MV-4-11 (cell line): ENCODE results near the gene DHCR24.
"Not testable (repeated sequence)": the region's sequence is repeated elsewhere in the genome, so short reads cannot be mapped to it uniquely, and the experiment has no call there.

Experiments
- DNase-seq: peaks from one replicate; lab custom pipeline; 2025; lab: John Stamatoyannopoulos, UW

Gene DHCR24, protein sequence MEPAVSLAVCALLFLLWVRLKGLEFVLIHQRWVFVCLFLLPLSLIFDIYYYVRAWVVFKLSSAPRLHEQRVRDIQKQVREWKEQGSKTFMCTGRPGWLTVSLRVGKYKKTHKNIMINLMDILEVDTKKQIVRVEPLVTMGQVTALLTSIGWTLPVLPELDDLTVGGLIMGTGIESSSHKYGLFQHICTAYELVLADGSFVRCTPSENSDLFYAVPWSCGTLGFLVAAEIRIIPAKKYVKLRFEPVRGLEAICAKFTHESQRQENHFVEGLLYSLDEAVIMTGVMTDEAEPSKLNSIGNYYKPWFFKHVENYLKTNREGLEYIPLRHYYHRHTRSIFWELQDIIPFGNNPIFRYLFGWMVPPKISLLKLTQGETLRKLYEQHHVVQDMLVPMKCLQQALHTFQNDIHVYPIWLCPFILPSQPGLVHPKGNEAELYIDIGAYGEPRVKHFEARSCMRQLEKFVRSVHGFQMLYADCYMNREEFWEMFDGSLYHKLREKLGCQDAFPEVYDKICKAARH

DNA sequence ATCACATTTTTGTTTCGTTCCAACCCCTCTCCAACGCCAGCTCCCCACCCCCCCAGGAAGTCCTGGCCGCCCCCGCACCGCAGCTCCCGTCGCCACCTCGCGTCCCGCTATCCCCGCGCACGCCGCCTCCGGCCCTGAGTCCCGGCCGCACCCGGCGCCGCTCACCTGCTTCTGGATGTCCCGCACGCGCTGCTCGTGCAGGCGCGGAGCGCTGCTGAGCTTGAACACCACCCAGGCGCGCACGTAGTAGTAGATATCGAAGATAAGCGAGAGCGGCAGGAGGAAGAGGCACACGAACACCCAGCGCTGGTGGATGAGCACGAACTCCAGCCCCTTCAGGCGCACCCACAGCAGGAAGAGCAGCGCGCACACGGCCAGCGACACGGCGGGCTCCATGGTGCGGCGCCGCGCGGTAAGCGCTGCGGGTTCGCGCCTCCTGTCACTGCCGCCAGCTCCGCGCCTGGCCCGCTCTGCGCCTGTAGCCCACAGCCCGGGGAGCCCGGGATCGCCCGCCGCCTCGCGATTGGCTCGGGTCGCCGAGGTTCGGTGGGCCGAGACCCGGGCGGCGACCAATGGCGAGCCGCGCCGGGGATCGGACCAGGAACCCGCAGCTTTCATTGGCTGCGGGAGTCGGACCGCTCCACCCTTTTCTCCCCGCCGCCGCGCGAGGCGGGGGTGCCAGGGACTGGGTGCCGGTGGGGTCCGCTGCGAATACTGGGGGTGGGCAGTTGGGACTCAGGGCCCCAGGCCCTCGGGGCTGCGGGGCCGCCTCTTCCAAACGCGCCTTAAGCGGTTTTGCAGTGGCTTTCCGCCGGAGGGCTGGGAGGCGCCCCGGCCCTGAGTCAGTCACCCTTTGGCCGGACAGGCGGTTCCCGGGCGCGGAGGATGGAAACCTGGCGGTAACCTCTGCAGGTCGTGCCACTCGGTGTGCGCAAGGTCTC is at the start of gene DHCR24:
DHCR24 (minus strand) TSS at position 472 of the 941 bp plus-strand sequence; CDS start at position 396, 76 bp downstream.
- DNase-seq = peak; percentile 81

GRCh38 chr1:54936791-54937190 is 49.8 kb upstream of the DHCR24 start:
- DNase-seq = no peak

GRCh38 chr1:54934869-54935268 is 47.9 kb upstream of the DHCR24 start:
- DNase-seq = no peak

GRCh38 chr1:54934081-54934480 is 47.1 kb upstream of the DHCR24 start:
- not testable (repeated sequence) for DNase-seq

DNA sequence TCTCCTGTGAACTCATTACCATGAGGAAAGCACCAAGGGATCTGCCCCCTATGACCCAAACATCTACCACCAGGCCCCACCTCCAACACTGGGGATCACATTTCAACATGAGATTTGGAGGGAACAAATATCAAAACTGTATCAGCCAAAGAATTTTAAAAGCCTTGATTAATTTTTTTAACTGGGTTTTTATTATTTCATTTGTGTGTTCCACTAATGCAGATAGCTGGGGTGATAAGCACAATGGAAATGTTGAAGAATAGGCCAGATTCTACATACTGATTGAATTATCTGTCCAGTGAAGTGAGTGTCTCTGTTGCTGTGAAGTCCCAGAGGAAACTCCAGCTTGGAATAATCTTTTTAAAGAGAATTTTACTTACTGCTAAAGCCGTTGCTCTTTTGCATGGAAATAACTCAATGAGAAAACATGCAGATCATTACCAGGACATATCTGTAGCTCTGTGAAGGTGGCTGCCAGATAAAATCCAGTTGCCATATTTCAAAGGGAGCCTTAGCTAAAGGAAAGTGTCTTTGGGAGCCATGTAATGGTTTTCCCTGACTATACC is 44.4 kb upstream of the DHCR24 start:
- DNase-seq = no peak

GRCh38 chr1:54929700-54930099 is 42.7 kb upstream of the DHCR24 start:
- no peak for DNase-seq

DNA sequence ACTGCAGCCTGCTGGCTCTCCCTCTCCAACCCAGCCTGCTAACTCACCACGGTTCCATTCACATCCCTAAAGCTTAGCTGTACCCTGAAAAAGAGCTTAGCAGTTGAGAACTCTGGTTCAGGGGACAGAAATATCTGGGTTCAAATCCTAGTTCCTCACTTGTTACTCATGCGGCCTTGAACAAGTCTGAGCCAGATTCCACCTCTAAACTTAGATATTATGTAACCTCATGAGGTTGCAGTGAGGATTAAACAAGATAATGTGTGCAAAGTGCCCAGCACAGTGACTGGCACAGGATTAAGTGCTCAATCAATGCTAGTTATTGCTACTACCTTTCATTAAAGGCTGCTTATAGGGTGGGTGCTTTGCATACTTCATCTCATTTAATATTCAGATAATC is 41.3 kb upstream of the DHCR24 start:
- peak; percentile 27 for DNase-seq

GRCh38 chr1:54927472-54928240 is 40.7 kb upstream of the DHCR24 start:
- no peak for DNase-seq

GRCh38 chr1:54926970-54927369 is 40.0 kb upstream of the DHCR24 start:
- no peak for DNase-seq

DNA sequence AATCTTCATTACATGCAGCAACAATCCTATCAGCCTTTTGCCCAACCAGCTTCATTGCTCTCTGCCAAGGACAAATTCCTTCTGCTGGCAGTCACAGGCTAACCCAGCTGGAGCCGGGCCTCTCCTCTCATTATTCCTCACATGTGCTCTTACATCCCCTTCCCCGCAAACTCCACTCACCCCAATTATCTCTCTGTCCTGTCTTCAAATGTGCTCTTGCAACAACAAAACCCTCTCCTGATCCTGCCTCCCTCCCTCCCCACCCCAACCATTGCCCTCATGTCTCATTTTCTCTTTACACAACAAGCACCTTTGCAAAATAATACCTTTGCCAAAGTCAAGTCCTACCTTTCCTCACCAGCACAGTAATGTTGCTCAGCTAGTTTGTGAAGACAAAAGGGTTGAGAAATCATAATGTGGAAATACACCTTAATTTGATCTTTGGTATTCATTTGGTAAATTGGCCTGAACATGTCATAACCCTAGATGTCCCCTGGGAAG is 36.0 kb upstream of the DHCR24 start:
- no peak for DNase-seq

GRCh38 chr1:54922040-54922761 is 35.2 kb upstream of the DHCR24 start:
- no peak for DNase-seq

DNA sequence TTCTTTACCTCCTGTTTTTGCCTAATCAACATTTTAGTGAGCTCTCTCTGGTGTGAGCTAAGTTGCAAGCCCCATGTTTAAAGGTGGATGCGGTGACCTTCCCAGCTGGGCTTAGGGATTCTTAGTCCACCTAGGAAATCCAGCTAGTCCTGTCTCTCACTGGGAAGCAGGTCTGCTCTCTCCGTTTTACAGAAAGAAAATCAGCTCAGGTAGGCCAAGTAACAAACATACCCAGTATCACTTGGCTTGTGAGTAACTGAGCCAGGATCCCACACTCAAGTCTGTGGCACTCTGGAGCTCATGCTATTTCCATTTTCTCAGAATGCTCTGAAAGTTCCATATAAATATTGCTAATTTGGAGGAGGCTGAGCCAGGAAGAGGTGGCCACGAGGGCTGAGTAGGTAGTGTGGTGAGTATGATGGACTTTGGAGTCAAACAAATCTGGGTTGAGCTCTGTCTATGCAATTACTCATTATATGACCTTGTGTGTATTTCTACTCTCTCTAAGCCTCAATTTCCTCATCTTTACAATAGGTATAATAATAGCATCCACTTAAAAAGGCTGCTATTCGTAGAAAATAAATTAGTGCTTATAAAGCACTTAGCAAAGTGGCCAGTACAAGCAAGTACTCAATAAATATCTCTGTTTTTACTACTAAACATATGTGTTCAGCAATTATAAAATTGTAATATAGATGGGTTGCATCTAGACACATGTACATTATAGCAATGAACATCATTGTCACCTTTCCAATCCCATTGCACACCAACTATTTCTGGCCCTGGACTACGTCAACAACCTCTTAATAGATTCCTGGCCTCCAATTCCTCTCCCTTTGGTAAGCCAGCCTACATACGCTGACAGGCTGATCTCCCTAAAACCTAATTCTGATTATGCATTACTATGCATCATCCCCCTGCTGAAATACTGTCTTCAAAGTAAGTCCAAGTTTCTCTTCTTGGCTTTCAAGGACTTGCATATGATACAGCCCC is 32.7 kb upstream of the DHCR24 start:
- no peak for DNase-seq

DNA sequence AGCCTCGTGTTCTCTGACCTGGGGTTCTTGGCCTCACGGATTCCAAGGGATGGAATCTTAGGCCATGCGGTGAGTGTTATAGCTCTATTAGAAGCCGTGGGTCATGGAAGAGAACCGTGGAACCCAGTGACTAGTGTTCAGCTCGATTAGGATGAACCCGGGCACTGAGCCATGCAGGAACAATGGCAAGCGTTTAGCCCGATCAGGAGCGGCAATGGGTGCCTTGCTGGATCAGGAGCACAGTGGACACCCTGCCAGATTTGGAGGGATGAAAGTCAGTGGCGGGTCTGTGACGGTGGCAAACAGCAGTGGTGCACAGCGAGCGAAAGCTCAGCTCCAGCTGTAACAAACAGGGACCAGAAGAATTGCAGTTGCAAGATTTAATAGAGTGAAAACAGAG is 24.1 kb upstream of the DHCR24 start:
- DNase-seq = not testable (repeated sequence)

DNA sequence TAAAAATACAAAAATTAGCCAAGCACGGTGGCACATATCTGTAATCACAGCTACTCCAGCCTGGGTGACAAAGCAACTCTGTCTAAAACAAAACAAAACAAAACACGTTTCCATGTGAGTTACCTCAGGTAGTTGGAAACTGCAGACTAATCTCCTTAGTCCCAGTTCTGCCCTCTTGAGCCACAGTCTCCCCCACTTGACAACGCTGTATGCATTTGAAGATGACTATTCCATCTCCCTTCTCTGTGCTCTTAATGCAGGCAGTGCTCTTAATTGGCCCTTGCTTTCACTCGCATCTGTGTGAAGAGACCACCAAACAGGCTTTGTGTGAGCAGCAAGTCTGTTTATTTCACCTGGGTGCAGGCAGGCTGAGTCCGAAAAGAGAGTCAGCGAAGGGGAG is 19.6 kb upstream of the DHCR24 start:
- DNase-seq = no peak

GRCh38 chr1:54904476-54905048 is 17.6 kb upstream of the DHCR24 start:
- DNase-seq = no peak

DNA sequence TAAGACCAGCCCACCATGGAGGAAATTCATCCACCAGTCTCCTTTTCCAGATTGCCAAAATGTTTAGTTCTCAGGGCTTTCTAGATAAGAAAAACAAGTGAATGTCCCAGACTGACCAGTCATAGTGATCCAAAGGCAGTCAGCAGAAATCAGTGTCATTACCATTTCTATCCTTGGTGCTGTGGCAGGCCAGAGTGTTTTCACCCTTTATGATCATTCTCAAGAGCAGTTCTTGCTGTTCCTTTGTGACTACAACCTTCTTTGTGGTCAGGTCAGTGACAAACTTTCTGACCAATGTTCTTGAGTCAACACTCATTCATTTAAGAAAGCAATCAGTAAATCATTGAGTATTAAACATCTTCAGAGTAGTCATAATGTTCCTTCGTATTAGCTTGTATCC is 7.3 kb upstream of the DHCR24 start:
- no peak for DNase-seq

DNA sequence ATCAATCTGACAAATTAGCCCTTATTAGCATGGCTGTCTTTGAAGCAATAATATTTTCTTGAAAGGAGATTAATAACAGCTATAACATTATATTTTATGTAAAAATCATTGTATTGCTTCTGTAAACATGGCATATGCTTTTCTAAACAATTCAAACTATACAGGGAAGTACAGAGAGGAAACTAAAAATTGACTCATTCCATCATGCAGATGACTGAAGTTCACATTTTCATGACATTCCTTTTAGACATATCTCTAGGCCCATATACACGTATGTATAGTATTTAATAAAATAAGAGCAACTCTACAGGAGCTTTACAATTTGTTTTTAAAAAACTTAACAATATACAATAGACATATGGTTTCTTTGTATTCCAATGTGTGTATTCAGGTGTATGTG is 5.6 kb upstream of the DHCR24 start:
- DNase-seq = no peak

DNA sequence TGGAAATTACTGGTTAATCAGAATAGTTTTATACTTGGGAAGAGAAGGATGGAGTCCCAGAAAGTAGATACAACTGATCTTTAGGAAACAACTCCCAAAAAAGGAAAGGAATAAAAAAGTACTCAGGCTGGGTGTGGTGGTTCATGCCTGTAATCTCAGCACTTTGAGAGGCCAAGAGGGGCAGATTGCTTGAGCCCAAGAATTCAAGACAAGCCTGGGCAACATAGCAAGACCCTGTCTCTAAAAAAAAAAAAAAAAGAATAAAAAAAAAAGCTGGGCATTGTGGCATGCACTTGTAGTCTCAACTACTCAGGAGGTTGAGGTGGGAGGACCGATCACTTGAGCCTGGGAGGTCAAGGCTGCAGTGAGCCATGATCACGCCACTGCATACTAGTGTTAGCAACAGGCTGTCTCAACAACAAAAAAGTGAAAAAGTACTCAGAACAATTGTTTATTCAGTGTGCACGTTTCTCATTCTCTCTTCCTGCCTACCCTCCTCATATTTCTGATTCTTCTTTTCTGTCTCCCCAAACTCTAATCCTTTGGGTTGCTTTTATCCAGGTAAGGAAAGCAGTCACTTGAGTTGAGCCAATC is 2.2 kb upstream of the DHCR24 start:
- DNase-seq = no peak
